GM06990 (cell line): ENCODE results near the gene RAB6C.
"Not testable (repeated sequence)": the region's sequence is repeated elsewhere in the genome, so short reads cannot be mapped to it uniquely, and the experiment has no call there.

ENCODE experiments used
- DNase-seq: peaks from one replicate; pipeline ENCODE4 v3.0.0-alpha.2; 2011; ENCODE audit not compliant: insufficient read length; ENCODE audit errors: extremely low read depth
- H3K27me3 ChIP-seq: replicated peaks from 2 replicates; pipeline ENCODE4 v1.6.0; 2011; ENCODE audit warnings: low read length; ENCODE audit not compliant: control insufficient read depth, insufficient read depth
- H3K36me3 ChIP-seq: 2 replicates; pipeline ENCODE4 v1.5.1; 2011; ENCODE audit warnings: low read length; ENCODE audit not compliant: control insufficient read depth, insufficient read depth
- H3K4me3 ChIP-seq: replicated peaks from 2 replicates; pipeline ENCODE4 v1.5.1; 2011; ENCODE audit warnings: low read depth, mild to moderate bottlenecking, control low read depth, low read length
- TF ChIP-seq, protein P1 (sequence below): IDR thresholded peaks from 2 replicates; pipeline ENCODE4 v1.5.1; 2011; ENCODE audit warnings: low read length, control low read depth, mild to moderate bottlenecking, inconsistent platforms; ENCODE audit not compliant: insufficient read depth, poor library complexity, severe bottlenecking

Gene RAB6C

DNA sequence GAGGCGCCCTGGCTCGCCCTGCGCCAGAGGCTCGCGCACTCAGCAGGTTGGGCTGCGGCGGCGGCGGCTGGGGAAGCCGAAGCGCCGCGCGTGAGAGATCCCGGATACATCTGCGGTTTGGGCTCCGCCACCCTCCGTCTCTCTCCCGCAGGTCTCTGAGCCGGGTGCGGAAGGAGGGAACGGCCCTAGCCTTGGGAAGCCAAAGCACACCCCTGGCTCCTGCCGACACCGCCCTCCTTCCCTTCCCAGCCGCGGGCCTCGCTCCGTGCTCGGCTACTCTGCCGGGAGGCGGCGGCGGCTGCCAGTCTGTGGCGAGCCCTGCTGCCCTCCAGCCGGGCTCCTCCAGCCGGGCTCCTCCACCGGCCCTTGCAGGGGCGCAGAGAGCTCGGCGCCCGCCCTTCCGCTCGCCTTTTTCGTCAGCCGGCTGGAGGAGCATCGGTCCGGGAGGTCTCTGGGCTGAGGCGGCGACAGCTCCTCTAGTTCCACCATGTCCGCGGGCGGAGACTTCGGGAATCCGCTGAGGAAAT is at the start of gene RAB6C:
TSS of gene RAB6C (plus strand) at position 38 of the 527 bp plus-strand sequence. CDS start at position 488, 450 bp downstream.
- H3K4me3 ChIP-seq, DNase-seq, H3K36me3 ChIP-seq, H3K27me3 ChIP-seq: not testable (repeated sequence)

DNA sequence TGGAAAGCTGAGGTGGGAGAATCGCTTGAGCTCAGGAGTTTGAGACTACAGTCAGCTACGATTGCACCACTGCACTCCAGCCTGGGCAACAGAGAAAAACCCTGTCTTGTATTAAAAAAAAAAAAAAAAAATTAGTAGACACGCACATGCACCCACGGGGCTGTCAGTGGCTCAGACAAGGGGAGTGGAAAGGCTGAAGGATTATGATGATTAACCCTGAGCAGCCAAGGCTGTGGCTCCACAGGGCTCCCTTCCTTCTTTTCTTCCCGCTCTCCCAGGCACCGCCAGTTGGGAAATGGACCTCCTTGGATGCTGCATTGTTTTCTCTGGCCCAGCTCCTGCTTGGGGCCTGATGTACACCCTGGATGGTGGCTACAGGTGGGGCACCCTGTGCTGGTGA is 49.0 kb upstream of the RAB6C start:
- Histone ChIP-seq H3K36me3 (no peaks in the 10 kb centered on the region), H3K4me3 (no peak overlapping the region), H3K27me3 (no peaks in the 10 kb centered on the region; the same call in none of the 2 replicates)
- TF ChIP-seq, protein P1, sequence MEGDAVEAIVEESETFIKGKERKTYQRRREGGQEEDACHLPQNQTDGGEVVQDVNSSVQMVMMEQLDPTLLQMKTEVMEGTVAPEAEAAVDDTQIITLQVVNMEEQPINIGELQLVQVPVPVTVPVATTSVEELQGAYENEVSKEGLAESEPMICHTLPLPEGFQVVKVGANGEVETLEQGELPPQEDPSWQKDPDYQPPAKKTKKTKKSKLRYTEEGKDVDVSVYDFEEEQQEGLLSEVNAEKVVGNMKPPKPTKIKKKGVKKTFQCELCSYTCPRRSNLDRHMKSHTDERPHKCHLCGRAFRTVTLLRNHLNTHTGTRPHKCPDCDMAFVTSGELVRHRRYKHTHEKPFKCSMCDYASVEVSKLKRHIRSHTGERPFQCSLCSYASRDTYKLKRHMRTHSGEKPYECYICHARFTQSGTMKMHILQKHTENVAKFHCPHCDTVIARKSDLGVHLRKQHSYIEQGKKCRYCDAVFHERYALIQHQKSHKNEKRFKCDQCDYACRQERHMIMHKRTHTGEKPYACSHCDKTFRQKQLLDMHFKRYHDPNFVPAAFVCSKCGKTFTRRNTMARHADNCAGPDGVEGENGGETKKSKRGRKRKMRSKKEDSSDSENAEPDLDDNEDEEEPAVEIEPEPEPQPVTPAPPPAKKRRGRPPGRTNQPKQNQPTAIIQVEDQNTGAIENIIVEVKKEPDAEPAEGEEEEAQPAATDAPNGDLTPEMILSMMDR = no peak
- no peak for DNase-seq

DNA sequence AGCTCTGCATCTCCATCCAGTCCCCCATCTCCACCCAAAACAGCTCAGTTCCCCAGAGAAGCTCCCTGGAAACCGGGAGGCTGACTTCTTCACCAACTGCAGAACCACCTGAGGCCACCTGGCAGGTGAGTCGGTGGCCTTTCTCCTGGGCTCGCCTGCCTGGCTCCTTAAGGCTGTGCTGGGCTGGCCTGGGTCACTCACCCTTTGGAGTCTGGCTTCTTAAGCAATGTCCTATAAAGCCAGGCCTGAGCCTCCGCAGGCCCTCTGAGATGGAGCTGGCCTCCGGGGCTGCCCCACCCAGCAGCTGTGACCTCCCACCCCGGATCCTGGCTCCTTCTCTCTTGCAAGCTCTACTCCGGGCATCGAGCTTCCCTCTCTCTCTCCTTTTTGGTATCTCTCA is 46.1 kb upstream of the RAB6C start:
- not testable (repeated sequence) for H3K36me3 ChIP-seq, DNase-seq, H3K4me3 ChIP-seq

DNA sequence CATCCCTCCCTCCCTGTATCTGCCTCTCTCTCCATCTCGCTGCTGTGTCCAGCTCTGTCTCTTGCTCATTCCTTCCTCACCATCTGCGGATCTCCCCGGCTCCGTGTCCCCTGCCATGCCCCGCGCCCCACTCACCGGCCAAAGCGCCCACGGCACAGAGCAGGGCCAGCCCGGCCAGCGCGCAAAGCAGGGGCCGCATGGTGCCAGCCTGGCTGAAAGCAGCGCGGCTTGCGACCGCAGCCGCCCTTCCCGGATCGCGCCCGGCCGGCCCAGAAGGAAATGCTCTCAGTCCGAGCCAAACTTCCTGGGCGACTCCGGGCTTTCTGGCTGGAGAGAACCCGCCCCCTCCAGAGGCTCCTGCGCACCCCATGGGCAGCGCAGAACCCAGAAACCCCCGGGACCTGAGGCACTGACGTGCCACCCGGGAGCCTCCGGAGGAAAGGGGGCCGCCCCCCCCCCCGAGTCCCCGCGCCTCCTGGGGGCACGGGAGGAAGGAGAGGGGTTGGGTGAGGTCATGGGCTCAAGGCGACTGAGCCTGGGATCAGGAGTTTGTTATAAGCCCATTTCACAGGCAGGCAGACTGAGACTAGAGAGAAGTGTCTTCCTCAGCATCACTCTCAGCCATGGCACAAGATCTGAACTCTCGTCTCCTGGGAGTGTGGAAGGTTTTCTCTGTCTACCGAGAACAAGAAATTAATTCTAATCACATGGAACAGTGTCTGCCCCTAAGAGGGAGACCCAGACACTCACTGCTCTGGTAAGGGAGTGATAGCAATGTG is 45.2 kb upstream of the RAB6C start:
- DNase-seq = no peak
- no peaks in the 10 kb centered on the region; the same call in none of the 2 replicates for H3K27me3 ChIP-seq
- no peak overlapping the region for H3K4me3 ChIP-seq
- TF ChIP-seq, protein P1 = no peak
- H3K36me3 ChIP-seq = no peaks in the 10 kb centered on the region

More for the DNA sequence above, 46.1 kb upstream of the RAB6C start:
- not testable (repeated sequence) for H3K27me3 ChIP-seq

DNA sequence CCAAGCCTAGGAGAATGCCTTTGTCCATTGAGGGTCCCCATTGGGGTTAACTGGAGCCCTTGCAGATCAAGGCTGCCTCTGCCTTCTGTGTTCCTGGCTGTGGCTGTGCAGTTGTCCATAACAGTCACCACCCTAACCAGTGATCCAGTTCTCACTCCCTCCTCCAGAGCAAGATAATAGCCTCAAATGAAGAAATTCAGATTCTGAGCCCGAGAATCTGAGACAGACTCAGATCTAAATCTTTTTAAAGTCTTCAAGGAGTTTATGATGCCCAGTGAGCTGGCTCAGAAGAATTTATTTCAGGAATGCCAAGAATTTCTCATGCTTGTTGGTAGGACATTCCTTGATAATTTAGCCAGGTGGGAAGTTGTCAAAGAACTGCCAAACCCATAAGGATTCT is 44.3 kb upstream of the RAB6C start:
- TF ChIP-seq, protein P1 = no peak
- Histone ChIP-seq H3K36me3 (no peaks in the 10 kb centered on the region), H3K4me3 (no peak overlapping the region), H3K27me3 (no peaks in the 10 kb centered on the region)
- DNase-seq = no peak

DNA sequence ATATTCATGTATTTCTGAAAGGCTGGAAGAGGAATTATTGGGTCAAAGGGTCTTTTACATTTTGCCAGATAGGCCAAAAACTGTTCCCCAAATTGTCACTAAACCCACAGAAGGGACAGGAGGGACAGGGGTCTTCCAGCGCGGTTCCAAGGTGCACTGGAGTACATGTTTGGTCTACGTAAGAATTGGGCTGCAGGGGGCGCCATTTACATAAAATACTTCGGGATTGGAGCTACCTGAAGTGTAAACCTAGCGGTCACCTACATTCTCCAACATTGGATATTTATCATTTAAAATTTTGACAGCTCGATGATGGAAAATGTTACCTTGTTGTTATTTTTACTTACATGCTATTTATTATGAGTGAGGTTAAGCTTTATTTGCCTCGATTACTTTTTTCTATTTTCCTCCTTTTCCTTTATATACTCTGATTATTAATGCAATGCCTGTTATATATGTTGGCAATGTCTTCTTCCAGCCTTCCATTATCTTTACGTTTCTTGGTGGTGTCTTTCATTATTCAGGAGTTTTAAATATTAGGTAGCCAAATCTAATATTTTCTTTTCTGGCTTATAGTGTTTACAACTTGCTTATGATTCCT is 43.0 kb upstream of the RAB6C start:
- TF ChIP-seq, protein P1 = peak; percentile 53
- H3K4me3 ChIP-seq = no peak overlapping the region
- no peak for DNase-seq

DNA sequence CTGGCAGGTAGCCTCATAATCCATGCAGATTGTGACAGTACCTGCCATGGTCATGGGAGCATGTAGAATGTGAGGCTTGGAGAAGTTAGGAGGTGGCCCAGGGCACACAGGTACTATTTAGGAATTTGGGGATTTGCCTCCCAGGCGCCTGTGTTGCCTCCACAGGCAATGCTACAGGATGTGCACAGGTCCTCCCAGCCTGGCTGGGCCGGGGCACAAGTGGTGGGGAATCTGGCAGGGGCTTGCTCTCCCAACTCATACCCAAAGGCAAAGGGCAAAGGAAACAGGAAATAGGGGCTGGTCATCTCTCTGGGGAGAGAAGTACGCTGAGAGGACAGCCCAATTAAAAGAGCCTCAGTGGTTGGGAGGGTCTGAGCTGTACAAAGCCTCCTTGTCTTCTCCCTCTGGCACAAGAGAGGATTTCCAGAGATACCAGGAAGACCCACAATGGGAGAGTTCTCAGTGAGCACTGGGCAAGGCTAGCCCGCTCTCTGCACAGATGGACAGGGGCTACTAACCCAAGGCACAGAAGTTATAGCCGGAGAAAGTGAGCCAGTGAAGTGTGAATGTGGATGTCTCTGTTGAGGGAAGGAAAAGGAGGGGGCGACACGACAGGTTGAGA is 40.5 kb upstream of the RAB6C start:
- H3K27me3 ChIP-seq, DNase-seq, H3K36me3 ChIP-seq, H3K4me3 ChIP-seq: not testable (repeated sequence)

More for the DNA sequence above, 43.0 kb upstream of the RAB6C start:
- Histone ChIP-seq H3K36me3 (no peaks in the 10 kb centered on the region), H3K27me3 (no peaks in the 10 kb centered on the region)

DNA sequence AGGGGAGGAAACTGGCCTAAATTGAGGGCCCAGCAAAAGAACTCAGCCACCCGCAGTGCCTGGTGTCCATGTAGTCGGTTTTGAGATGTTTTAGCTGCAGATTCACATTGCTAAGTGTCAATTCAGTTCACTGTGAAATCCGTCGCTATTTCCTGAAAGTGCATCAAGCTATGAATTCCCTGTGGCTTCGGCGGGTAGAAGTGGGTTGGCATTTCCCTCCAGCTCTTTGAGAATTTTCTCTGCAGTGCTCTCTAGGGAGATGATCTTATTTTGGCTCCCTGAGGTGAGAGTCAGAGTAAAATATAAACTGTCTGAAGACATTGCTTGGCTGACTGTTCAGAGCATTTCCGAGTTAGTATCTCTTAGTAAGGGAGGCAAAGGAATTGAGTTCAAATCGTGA is 36.0 kb upstream of the RAB6C start:
- not testable (repeated sequence) for H3K36me3 ChIP-seq, H3K4me3 ChIP-seq, DNase-seq, H3K27me3 ChIP-seq
